Stimulated activated CD8-positive, alpha-beta memory T cell treated with anti-CD3 and anti-CD28 coated beads, Interleukin-15, amount 100 ng/mL, for 1 hour (primary cell): ENCODE results near the gene ANKRD39.

Experiments used
- DNase-seq: peaks from one replicate; pipeline ENCODE4 v3.0.0-alpha.2; 2020; ENCODE audit warnings: low read depth

ANKRD39 gene

DNA sequence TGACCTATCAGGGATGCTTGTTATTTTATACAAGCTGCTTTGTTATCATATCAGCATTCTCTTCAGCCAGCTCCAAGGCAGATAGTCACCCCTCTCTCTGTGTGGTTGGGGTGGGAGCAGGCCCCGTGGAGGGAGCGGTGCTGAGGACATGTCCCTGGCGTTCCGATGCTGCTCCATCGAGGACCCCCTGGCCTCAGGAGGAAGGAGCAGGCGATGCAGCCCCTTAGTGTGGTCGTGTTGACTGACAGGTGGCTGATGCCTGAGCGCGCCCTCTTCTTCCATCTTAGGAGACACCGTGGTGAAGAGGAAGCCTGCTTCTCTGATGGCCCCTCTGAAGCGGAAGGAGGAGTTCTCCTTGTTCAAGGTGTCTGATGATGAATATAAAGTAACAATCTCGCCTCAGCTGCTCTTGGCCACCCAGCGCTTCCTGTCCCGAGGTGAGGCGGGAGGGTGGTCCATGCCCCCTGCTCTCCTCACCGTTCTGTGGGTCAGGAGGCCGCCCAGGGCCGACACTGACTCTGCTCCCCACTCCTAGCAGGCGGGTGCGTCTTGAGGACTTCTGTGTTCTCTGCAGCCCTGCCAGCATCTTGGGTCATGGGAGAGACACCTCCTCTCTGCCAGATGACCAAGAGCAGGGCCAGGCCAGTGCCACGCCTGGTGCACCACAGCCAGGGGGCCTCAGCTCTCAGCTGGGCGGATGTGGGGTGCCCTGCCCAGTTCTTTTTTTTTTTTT lies 31.1 kb downstream of the ANKRD39 start:
- DNase-seq = no peak

DNA sequence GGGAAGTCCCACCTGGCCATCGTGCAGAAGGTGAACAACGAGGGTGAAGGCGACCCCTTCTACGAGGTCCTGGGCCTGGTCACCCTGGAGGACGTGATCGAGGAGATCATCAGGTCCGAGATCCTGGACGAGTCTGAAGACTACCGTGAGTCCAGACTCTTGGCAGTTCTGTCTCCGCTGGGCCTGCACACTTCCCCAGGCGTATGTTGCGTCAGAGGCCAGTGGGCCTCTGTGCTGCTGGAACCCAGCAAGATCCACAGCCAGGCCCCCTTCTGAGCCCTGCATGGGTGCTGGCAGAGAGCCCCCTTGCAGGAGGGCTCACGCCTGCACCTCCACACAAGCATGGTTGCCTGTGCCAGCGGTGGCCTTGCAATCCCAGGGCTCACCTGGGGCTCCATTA lies 32.8 kb downstream of the ANKRD39 start:
- DNase-seq = no peak

DNA sequence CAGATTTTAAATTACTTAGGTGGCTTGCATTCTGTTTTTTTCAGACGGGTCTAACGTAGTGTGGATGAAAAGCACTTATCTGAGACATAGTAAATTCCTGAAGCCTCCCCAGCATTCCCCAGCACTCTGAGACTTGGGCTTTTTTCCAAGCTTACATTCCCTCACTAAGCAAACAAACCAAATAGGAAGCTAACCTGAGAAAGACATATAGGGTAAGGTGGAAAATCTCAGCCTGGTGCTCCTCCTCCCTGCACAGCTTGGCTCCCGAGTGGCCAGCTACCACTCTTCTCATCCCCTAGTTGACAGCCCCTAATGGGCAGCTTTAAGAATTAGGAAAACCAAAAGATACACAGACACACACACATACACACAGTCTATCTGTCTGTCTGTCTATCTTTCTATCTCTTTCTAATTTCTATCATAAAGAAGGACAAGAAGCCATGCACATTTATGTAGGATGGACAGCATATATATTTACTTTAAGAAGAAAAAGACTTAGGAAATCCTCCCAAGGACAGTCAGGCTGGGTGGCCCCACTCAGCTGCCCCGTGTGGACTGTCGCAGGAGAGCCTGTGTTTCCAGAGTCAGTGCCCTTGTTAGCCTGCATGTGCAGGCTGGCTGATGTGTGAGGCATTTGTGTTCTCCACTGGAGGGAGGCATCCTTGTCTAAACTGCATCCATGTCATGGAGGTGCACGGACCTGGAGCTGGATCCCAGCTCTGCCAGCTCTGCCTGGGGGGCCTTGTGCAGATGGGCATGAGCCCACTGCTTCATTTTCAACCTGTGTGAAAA lies 33.5 kb downstream of the ANKRD39 start:
- DNase-seq = no peak

DNA sequence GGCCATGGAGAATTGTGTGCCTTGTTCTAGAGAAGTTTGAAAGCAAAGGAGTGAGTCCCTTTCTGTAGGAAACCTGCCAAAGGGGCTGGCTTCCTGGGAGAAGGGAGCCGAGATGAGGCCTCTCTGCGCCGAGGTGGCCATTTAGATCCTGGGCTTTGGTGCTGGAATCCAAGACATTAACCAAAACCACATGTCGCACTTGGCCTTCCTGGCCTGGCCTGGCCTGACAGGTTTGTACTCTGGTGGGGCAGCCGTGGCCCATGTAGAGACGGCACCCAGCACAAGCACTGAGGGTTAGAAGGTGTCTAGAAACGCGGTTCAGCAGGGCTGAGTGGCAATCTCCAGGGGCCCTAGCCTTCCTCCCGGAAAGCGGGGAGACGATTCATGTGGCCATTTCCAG lies 34.6 kb downstream of the ANKRD39 start:
- DNase-seq = no peak

DNA sequence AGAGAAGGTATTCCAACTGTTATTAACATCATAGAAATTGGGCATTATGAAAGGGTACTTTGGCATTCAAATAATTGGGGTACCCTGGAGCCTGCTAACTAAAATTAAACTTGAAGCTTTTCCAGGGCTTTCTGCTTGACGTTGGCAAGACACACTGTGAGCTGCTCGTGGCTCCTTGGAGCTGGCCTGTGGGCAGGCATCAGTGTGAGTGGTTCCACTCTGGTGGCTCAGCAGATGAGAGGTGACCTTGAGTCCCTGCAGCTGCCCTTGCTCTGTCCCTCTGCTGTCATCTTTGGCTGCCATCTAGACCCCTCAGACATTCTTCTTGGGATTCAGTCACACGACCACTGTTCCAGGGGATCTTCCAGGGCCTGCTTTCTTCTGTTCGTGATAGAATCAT lies 35.0 kb downstream of the ANKRD39 start:
- DNase-seq = no peak

DNA sequence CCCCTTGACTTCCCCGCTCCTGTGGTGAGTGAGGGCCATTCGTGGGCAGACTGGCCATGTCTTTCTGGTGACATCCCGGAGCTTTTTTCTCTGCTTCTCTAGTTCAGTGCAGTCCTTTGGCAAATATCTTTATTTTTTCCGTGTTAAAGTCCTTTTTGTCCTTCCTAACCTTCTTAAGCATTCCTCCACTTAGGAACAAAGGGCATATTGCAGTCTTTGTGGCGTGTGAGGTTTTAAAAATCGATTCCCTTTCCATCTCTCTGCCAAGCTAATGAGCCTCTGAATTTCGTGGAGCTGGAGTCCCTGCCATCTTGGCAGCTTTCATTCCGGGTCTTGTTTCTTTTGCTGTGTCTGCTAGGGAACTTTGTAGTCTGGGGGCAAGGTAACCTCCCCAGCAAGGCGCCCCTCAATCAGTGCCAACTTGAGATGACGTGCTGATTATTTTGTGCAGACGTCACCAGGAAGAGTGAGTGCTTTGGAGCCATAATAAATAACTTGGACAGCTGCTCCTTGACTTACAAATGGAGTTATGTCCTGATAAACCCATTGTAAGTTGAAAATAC lies 36.6 kb downstream of the ANKRD39 start:
- no peak for DNase-seq

DNA sequence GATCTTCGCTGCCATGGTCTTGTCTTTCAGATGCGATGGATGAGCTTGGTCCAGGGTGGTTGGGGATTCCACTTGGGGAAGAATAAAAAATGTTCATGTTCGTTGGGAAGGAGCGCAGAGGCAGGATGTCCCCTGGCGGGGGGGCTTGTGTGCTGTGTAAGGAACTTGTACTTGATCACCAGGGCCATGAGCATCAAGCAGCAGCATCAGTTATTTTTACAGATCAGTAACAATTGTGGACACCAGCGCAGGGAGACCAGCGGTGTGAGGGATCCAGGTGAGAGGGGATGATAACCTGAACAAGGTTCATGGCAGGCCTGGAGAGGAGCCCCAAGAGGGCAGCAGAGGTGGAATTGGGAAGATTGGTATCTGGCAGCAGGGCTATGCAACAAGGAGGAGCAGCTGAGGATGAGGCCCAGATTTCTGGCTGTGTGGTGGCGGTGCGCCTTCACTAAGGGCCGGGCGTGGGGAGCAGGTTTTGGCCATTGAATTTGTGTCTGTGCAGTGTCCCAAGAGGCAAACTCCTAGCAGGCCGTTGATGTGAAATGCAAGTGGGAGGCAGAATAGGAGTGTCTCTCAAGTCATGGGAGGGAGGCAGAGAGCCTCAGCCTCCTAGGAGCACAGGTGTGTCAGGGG lies 37.8 kb downstream of the ANKRD39 start:
- DNase-seq = no peak

DNA sequence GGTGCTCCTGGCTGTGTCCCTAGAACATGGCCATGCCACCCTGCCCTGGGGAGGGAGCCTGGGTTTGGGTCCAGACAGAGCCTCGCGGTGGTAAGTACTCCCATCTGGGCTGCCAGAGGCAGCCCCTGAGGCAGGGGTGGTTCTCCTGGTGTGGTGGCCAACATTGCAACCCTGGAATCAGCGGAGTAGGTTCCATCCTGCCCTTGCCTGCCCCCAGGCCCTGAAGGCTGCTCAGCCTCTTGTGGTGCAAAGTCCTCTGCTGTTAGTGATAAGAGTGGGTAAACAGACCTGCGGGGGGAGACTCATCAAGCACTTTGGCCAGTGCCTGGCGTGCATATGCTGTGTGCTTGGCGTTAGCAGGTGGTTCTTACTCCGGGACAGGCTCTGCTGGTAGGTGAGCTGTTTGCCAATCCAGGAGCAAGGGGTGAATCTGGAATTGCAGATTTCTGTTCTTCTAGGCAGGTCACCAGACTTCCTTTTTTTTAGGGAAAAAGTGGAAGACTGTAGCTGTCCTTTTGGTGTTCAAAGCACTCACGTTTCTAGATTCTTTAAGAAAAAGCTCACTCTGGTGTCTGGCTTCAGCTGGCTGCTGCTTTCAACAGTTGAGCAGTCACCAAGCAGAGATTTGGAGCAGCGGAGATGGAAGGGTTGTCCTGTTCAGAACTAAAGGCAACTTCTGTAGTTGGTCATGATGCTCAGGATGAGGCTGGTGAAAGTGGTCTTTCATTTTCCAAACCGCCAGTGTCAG lies 38.5 kb downstream of the ANKRD39 start:
- DNase-seq = no peak

DNA sequence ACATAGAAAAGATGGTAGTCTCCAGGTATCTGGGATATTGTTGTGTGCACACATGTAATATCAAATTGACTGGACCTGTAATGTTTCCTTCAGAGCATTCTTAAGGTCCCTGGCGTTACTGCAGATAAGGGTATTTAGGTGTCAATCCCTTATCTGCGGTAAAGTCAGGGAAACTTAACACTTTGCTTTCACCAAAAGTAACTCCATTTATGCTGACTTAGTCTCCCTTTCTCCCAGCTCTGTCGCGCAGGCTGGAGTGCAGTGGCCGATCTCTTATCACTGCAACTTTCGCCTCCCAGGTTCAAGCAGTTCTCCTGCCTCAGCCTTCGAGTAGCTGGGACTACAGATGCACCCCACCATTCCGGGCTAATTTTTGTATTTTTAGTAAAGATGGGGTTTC lies 39.9 kb downstream of the ANKRD39 start:
- DNase-seq = no peak

DNA sequence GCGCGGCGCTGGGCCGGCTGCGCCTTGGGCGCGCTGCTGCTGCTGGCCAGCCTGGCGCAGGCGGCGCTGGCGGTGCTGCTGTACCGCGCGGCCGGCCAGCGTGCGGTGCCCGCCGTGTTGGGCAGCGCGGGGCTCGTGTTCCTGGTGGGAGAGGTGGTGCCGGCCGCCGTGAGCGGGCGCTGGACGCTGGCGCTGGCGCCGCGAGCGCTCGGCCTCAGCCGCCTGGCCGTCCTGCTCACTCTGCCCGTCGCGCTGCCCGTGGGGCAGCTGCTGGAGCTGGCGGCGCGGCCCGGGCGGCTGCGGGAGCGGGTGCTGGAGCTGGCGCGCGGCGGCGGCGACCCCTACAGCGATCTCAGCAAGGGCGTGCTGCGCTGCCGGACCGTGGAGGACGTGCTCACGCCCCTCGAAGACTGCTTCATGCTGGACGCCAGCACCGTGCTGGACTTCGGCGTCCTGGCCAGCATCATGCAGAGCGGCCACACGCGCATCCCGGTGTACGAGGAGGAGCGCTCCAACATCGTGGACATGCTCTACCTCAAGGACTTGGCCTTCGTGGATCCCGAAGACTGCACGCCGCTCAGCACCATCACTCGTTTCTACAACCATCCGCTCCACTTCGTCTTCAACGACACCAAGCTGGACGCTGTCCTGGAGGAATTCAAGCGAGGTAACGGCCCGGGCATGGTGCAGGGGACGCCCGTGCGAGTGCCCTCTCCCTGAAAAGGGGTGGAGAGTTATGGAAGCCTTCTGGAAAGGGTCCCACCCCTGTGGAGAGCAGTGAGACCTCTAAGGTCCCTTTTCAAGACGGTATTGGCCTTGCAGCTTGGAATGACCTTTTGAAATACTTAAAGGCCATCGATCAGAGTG lies 40.7 kb downstream of the ANKRD39 start:
- DNase-seq = no peak

DNA sequence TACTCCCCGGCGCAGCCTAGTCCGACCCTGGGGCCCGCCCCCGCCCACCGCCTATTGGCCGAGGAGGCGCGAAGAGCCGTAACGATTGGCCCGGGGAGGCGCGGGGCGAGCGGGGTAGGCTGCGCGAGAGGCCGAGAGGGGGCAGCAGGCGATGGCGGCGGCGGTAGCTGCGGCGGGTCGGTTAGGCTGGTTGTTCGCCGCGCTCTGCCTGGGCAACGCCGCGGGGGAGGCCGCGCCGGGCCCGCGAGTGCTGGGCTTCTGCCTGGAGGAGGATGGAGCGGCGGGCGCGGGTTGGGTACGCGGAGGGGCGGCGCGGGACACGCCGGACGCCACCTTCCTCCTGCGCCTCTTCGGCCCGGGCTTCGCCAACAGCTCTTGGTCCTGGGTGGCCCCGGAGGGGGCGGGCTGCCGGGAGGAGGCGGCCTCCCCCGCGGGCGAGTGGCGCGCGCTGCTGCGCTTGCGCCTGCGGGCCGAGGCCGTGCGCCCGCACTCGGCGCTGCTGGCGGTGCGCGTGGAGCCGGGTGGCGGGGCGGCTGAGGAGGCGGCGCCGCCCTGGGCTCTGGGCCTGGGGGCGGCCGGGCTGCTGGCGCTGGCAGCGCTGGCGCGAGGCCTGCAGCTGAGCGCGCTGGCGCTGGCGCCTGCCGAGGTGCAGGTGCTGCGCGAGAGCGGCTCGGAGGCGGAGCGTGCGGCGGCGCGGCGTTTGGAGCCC lies 41.5 kb downstream of the ANKRD39 start, which contains the start of gene CNNM3:
Gene CNNM3 (plus strand): TSS at position 142 of the 709 bp plus-strand sequence. CDS start 10 bp downstream, at position 152.
- peak; percentile 90 for DNase-seq

DNA sequence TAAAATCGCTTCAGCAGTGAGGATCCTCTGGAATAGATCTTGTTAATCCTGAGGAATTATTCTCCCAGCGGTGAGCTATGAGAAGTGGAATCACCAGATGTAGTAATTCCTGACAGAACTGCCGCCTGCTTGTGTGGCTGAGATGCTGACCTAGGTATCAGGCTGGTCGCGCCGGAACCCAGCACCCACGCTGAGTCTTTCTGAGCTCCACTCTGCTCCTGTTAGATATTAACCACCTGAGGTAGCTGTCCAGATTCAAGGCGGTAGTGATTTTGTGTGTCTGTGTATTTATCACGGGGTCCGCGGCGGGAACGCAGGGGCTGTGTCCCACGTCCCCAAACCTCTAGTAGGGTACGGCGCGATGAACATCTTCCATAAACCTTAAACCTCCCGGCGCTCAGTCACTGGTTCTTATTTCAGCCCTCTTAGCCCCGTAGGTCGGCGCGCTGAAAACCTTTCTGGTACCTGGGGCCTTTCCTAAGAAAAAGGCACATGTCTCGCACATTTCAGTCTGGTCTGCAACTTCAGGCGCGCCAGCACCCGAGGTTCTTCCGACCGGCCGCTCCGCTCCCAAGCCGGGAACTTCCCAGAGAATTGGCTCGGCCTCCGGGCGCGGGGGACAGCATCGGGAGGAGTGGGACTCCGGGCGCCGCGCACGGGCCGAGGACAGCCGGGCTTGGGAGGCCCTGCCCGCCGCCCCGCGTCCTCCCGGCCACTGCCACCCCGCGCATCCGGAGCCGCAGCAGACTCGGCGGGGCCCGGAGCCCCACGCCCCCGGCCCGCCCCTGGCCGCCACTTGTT lies 42.3 kb downstream of the ANKRD39 start:
- DNase-seq = no peak

DNA sequence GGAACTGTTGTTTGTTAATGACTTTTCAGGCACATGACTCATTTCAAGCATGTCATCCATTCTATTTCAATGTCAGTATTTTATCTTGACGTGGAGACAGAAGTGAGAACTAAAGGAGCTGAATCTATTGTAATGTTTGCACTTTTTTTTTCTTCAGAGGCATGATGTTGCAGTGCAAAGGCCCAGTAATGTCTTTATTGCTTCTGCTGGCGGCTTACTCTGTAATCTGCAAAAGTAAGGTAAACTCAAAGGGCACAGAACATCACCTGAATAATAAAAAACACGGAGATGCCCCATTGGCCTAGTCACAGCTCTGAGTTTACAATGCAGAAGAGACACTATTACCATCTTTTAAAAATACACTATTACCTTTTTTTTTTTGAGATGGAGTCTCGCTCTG lies 44.2 kb downstream of the ANKRD39 start:
- no peak for DNase-seq

DNA sequence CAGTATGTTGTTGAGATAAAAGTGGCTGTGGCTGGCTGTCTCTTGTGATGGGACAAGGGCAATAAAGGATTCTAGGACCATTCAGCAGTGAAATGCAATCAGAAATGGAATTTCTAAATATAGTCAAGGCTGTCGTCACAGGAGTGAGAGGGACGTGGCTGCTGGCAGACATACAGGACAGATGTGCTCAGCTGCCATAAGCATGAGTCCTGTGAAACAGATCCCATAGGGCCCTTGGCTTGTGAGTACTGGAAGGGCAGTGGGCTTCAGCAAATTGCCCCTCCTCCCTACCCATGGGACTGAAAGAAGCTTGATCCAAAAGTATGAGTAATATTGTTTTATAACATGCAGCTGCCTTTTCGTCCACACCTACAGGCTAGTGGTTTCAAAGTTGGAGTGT lies 45.9 kb downstream of the ANKRD39 start:
- no peak for DNase-seq

DNA sequence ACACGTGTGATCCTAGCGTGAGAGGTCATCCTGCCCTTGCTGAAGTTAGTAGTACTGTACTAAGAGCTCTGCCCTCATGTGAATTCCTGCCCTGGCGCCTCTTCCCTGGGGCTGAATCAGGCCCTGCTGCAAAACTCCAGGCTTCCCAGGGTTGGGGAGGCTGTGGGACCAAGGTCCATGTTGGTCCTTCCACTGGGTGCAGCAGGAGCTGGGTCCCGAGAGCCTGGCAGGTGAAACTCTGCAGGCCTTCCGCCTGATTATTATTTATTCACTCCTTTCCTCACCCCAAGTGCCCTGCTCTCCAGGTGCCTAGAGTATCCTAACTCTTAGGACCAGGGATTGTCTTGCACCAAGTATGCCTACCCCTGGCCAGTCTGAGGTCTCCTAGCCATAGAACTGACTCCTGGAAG lies 47.0 kb downstream of the ANKRD39 start:
- no peak for DNase-seq

DNA sequence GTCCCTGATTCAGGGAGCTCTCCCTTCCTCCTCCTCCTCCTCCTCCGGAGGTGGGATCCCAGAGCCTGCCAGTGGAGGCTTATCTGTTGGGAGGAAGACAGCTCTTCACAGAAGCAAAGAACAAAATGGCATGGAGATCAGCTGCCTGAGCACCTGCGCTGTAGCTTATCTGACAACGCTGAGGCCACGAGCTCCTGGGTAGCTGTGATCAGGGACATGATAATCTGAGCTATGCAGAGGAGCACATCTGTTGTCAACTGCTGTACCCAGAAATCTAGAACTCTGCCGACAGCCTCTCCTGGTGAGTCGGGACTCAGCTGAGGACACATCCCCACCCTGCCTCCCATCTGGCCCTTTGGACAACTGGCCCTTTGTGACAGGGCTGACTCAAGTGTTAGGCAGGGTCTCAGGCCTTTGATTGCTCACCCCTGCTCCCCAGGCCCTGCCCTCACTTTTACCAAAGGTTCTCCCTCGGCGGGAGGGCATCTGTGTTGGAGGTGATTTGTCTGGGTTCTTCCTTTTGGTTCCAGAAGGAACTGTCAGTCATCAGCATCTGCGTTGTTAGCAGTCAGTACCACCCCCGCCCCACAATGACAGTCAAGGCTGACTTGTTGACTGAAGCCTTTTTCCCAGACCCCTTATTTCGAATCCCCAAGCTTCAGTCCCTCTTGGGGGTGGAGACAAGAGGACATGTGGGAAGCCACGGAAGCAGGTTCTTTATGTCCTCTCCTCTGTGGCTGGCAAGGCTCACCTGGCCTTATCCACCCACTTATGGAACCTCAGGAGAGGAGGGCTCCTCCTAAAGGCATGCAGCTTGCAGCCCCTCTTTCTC lies 47.6 kb downstream of the ANKRD39 start:
- no peak for DNase-seq

DNA sequence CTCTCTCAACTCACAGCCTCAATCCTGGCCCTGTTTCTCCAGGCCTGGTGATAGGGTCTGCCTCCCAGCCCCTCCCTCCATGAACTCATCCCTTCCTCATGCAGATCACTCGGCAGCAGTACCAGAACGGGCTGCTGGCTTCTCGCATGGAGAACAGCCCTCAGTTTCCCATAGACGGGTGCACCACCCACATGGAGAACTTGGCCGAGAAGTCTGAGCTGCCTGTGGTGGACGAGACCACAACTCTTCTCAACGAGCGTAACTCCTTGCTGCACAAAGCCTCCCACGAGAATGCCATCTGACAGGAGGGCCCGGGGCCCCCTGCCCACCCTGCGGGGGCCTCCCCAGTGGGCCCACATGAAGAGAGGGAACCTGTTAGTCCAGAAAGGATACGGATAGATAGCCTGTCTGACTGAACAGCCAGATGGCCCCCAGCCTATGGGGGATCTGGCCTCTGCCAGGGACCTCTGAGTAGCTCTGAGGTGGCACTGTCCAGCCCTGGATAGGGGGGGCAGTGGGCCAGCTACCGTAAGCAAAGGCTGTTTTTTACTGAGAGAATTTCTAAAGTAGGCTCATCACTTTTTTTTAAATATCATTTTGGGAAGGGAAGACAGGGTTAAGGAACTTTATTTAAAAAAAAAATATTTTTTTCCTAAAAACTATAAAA lies 48.5 kb downstream of the ANKRD39 start:
- no peak for DNase-seq
